GM23248 (cell line): ENCODE results near the gene GUCA2B. TPM values are rescaled to one million over a fixed set of nuclear protein-coding genes. Genes with fewer than 3 reads are reported as not detected.

Source experiments
- DNase-seq: peaks from one replicate; pipeline ENCODE4 v3.0.0-alpha.2; 2015
- H2AFZ ChIP-seq: fragments of 200-600 bp; sonication (generic); 2 replicates; pipeline ENCODE4 v1.6.1; 2016; ENCODE audit warnings: antibody characterized with exemption
- H3F3A ChIP-seq: fragments of 200-600 bp; sonication (generic); 2 replicates; pipeline ENCODE4 v1.6.1; 2016; ENCODE audit warnings: mild to moderate bottlenecking, antibody characterized with exemption, mixed run types; ENCODE audit not compliant: insufficient read depth
- H3K27ac ChIP-seq: fragments of 200-600 bp; sonication (generic); 2 replicates; pipeline ENCODE4 v1.5.1; 2016; ENCODE audit warnings: mild to moderate bottlenecking
- H3K27me3 ChIP-seq: fragments of 200-600 bp; sonication (generic); replicated peaks from 2 replicates; pipeline ENCODE4 v1.6.1; 2016; ENCODE audit warnings: mild to moderate bottlenecking; ENCODE audit not compliant: insufficient read depth
- H3K36me3 ChIP-seq: fragments of 200-600 bp; sonication (generic); 2 replicates; pipeline ENCODE4 v1.6.1; 2016; ENCODE audit warnings: low read depth, mild to moderate bottlenecking
- H3K4me1 ChIP-seq: fragments of 200-600 bp; sonication (generic); 2 replicates; pipeline ENCODE4 v1.6.1; 2016; ENCODE audit warnings: mild to moderate bottlenecking; ENCODE audit not compliant: insufficient read depth
- H3K4me2 ChIP-seq: fragments of 200-600 bp; sonication (generic); one replicate; pipeline ENCODE4 v1.6.1; 2016; ENCODE audit warnings: mild to moderate bottlenecking; ENCODE audit not compliant: unreplicated experiment
- H3K4me3 ChIP-seq: fragments of 200-600 bp; sonication (generic); 2 replicates; pipeline ENCODE4 v1.5.1; 2016; ENCODE audit warnings: mild to moderate bottlenecking
- H3K79me2 ChIP-seq: fragments of 200-600 bp; sonication (generic); 2 replicates; pipeline ENCODE4 v1.6.1; 2016; ENCODE audit warnings: mild to moderate bottlenecking; ENCODE audit not compliant: insufficient read depth
- H3K9ac ChIP-seq: fragments of 200-600 bp; sonication (generic); 2 replicates; pipeline ENCODE4 v1.6.1; 2016; ENCODE audit warnings: mild to moderate bottlenecking
- H3K9me2 ChIP-seq: fragments of 200-600 bp; sonication (generic); 2 replicates; pipeline ENCODE4 v1.6.1; 2016; ENCODE audit warnings: mixed run types, mild to moderate bottlenecking, moderate library complexity; ENCODE audit not compliant: insufficient read depth
- H3K9me3 ChIP-seq: fragments of 200-600 bp; sonication (generic); one replicate; pipeline ENCODE4 v1.6.1; 2017; ENCODE audit warnings: low read depth
- H4K20me1 ChIP-seq: fragments of 200-600 bp; sonication (generic); 2 replicates; pipeline ENCODE4 v1.6.0; 2016; ENCODE audit not compliant: insufficient read depth
- EZH2 ChIP-seq: fragments of 200-600 bp; sonication (generic); IDR thresholded peaks from 2 replicates; pipeline ENCODE4 v1.6.1; 2018; ENCODE audit warnings: antibody characterized with exemption, mild to moderate bottlenecking; ENCODE audit not compliant: insufficient read depth, poor library complexity, severe bottlenecking
- EZH2phosphoT487 ChIP-seq: fragments of 200-600 bp; sonication (generic); IDR thresholded peaks from 2 replicates; pipeline ENCODE4 v1.6.1; 2018; ENCODE audit warnings: antibody characterized with exemption, moderate library complexity, mild to moderate bottlenecking, low read depth; ENCODE audit not compliant: insufficient read depth
- WGBS, 2 experiments: methylation state at CpG; one replicate each; pipeline ENCODE4 v1.1.6; 2015 to 2017; ENCODE audit warnings: low lambda C conversion rate in 2 of 2, low coverage in 1 of 2; ENCODE audit errors: missing lambda C conversion rate in 2 of 2; 5-methylcytosine and 5-hydroxymethylcytosine counted together
- in situ Hi-C: fragments of 300-500 bp; cut with MboI; formaldehyde crosslinking; loops from 2 replicates; pipeline ENCODE4 v1.15.0; 2020
- polyA plus RNA-seq: library from polyadenylated mRNA; unstranded; fragments of >200 nt; fragmentation: Nextera tagmentation; extraction: Ambion mirVana; gene quantifications from 2 replicates; pipeline ENCODE4 v1.2.1, GENCODE V29; 2016
- total RNA-seq: library from RNA; depleted of rRNA; stranded (reverse); fragments of >200 nt; shearing (Covaris generic); gene quantifications from 2 replicates; pipeline ENCODE4 v1.2.3, GENCODE V29; 2014

Gene GUCA2B
- total and polyA plus RNA-seq, 2 experiments from 2014 or later, result not detected

- Histone ChIP-seq H3K27me3 (peaks cover 3% of the 10 kb centered on the region; the same call in 1 of the 2 replicates), H3K9ac (no peak overlapping the region)
- in situ Hi-C loops, result no loop called here
Observed at GRCh38 chr1:42163536-42164503, 10.6 kb downstream of the GUCA2B start.

GRCh38 chr1:42164551-42165420, 11.6 kb downstream of the GUCA2B start, which contains the start of gene GUCA2A:
TSS of gene GUCA2A (minus strand) at chr1:42164745. CDS start at chr1:42164712, 33 bp downstream.
- H2AFZ ChIP-seq, result no peak within 1 kb of the TSS
- DNase-seq, result no peak
- H3K4me2 ChIP-seq, result no peak within 1 kb of the TSS
- no peaks in the 10 kb centered on the region for H4K20me1 ChIP-seq
- TF ChIP-seq EZH2phosphoT487, result no peak
- no peak for TF ChIP-seq EZH2
- no peaks in the 10 kb centered on the region for H3K4me1 ChIP-seq
- H3K27me3 ChIP-seq, result peaks cover 3% of the 10 kb centered on the region; the same call in 1 of the 2 replicates
- no peak within 1 kb of the TSS for H3K27ac ChIP-seq
- H3K36me3 ChIP-seq, result no peaks in the 10 kb centered on the region
- no peak within 1 kb of the TSS for H3K9ac ChIP-seq
- H3F3A ChIP-seq, result no peaks in the 10 kb centered on the region
- WGBS, 2 experiments, result 72 to 73% methylated on average over 23 to 24 of the region's 24 CpGs
- no peaks in the 10 kb centered on the region for H3K9me2 ChIP-seq
- no peaks in the 10 kb centered on the region for H3K9me3 ChIP-seq
- no peaks in the 10 kb centered on the region for H3K79me2 ChIP-seq
- in situ Hi-C loops, result no loop called here
- H3K4me3 ChIP-seq, result no peak within 1 kb of the TSS

More at GRCh38 chr1:42163536-42164503, 10.6 kb downstream of the GUCA2B start:
- no peak for DNase-seq
- Histone ChIP-seq H3K9me3 (no peaks in the 10 kb centered on the region), H2AFZ (no peak overlapping the region), H3K4me3 (no peak overlapping the region), H3K36me3 (no peaks in the 10 kb centered on the region), H3K79me2 (no peaks in the 10 kb centered on the region), H3K9me2 (no peaks in the 10 kb centered on the region), H3K4me1 (no peaks in the 10 kb centered on the region), H3K27ac (no peak overlapping the region), H3K4me2 (no peak overlapping the region), H4K20me1 (no peaks in the 10 kb centered on the region), H3F3A (no peaks in the 10 kb centered on the region)
- WGBS, 2 experiments, result 52 to 60% methylated on average over 14 to 16 of the region's 16 CpGs
- TF ChIP-seq EZH2phosphoT487, result no peak
- no peak for TF ChIP-seq EZH2

GRCh38 chr1:42165511-42166210, 12.5 kb downstream of the GUCA2B start:
- Histone ChIP-seq H4K20me1 (no peaks in the 10 kb centered on the region), H3K79me2 (no peaks in the 10 kb centered on the region), H3K27me3 (no peaks in the 10 kb centered on the region; the same call in 1 of the 2 replicates), H3K9ac (no peak overlapping the region), H3K9me3 (no peaks in the 10 kb centered on the region), H3K9me2 (no peaks in the 10 kb centered on the region), H3F3A (no peaks in the 10 kb centered on the region), H3K36me3 (no peaks in the 10 kb centered on the region), H3K4me3 (no peak overlapping the region), H3K4me2 (no peak overlapping the region), H2AFZ (no peak overlapping the region), H3K27ac (no peak overlapping the region), H3K4me1 (no peaks in the 10 kb centered on the region)
- in situ Hi-C loops, result no loop called here
- 70 to 76% methylated on average over 11 to 12 of the region's 12 CpGs for WGBS, 2 experiments
- TF ChIP-seq EZH2phosphoT487 (no peak), EZH2 (no peak)
- peak; percentile 64 for DNase-seq
